K562 (cell line): ENCODE results near the gene HFE. TPM values are rescaled to one million over a fixed set of nuclear protein-coding genes. Genes with fewer than 3 reads are reported as not detected.

Experiments
- ATF6 ChIP-seq: sonication (generic); formaldehyde crosslinking; IDR thresholded peaks from 2 replicates; pipeline ENCODE4 v1.4.0; 2020; ENCODE audit warnings: mild to moderate bottlenecking, missing genetic modification reagents
- ETV5 ChIP-seq: sonication (generic); formaldehyde crosslinking; IDR thresholded peaks from 2 replicates; pipeline ENCODE4 v1.4.0; 2020; ENCODE audit warnings: low read depth, mild to moderate bottlenecking, missing genetic modification reagents
- GMEB1 ChIP-seq: fragments of 250-450 bp; sonication (Bioruptor Pico); IDR thresholded peaks from 2 replicates; pipeline ENCODE4 v1.4.0; 2020; ENCODE audit warnings: mild to moderate bottlenecking
- MAX ChIP-seq: sonication (generic); formaldehyde crosslinking; IDR thresholded peaks from 2 replicates; pipeline ENCODE4 v1.9.0; 2022; ENCODE audit warnings: mild to moderate bottlenecking, missing genetic modification reagents
- MCM7 ChIP-seq, 2 experiments: fragments of 450-650 bp; IDR thresholded peaks; 2 replicates each; pipeline ENCODE4 v1.6.1; 2016 to 2018
- NR4A1 ChIP-seq, 2 experiments: fragments of 250-450 bp in 1 of 2; fragments of 450-650 bp in 1 of 2; sonication (Bioruptor Pico) in 1 of 2; IDR thresholded peaks; 2 replicates each; pipeline versions ENCODE4 v1.4.0 to v1.6.1; 2016 to 2020; ENCODE audit warnings: mild to moderate bottlenecking in 2 of 2, missing compliant biosample characterization in 1 of 2, missing genetic modification characterization in 1 of 2, moderate library complexity in 1 of 2
- PYGO2 ChIP-seq: fragments of 450-650 bp; IDR thresholded peaks from 2 replicates; pipeline ENCODE4 v1.6.1; 2016; ENCODE audit warnings: mild to moderate bottlenecking, missing genetic modification characterization, moderate library complexity, missing compliant biosample characterization
- RBFOX2 ChIP-seq: fragments of 200-400 bp; formaldehyde crosslinking; IDR thresholded peaks from 2 replicates; pipeline ENCODE4 v1.6.1; 2017; ENCODE audit warnings: low read depth, mild to moderate bottlenecking, low read length, moderate library complexity
- SP2 ChIP-seq: IDR thresholded peaks from 2 replicates; pipeline ENCODE4 v1.6.1; 2011; ENCODE audit warnings: mild to moderate bottlenecking, low read depth, low read length, moderate library complexity; ENCODE audit not compliant: poor library complexity, severe bottlenecking; ENCODE audit errors: extremely low read depth
- THRB ChIP-seq: fragments of 450-650 bp; formaldehyde crosslinking; conservative IDR thresholded peaks from 2 replicates; pipeline ENCODE4 v1.4.0; 2022; ENCODE audit warnings: mild to moderate bottlenecking, missing genetic modification characterization
- ZFP30 ChIP-seq: fragments of 250-450 bp; sonication (Bioruptor Pico); IDR thresholded peaks from 2 replicates; pipeline ENCODE4 v1.8.0; 2022; ENCODE audit warnings: moderate library complexity, mild to moderate bottlenecking, inconsistent platforms, borderline replicate concordance
- ZNF121 ChIP-seq: sonication (generic); formaldehyde crosslinking; conservative IDR thresholded peaks from 2 replicates; pipeline ENCODE4 v1.8.0; 2022; ENCODE audit warnings: missing genetic modification reagents
- ZNF592 ChIP-seq: fragments of 450-650 bp; IDR thresholded peaks from 2 replicates; pipeline ENCODE4 v1.6.1; 2017; ENCODE audit warnings: antibody characterized with exemption, mild to moderate bottlenecking
- polyA plus RNA-seq, 8 experiments: library from polyadenylated mRNA; depleted of rRNA in 4 of 8; stranded (reverse) in 5 of 8; unstranded in 3 of 8; fragments of >200 nt; fragmentation: Nextera tagmentation in 2 of 8; fragmentation: Illumina TruSeq in 1 of 8; extraction: Ambion mirVana in 2 of 8; extraction: Trizol in 1 of 8; gene quantifications; 2 replicates each; pipeline versions ENCODE4 v1.2.1 to v1.2.3, GENCODE V29; 2011 to 2014; ENCODE audit warnings: inconsistent platforms in 1 of 8, missing spikeins in 1 of 8
- total RNA-seq, 7 experiments: library from RNA; depleted of rRNA in 6 of 7; stranded (reverse); fragments of >200 nt in 6 of 7; fragmentation: Illumina TruSeq in 2 of 7; extraction: Trizol in 2 of 7; gene quantifications; 2 replicates each; pipeline versions ENCODE4 v1.2.1 to v1.2.3, GENCODE V29; 2011 to 2021; ENCODE audit warnings: low replicate concordance in 1 of 7

Gene HFE
- total and polyA plus RNA-seq, 9 of the 15 experiments (the other 6 are each of a cell fraction or from before 2014, with no cell fraction given): 0.14 to 1.2 (median 0.76) TPM

- peak; percentile 67; the same call in 1 of the 2 replicates for TF ChIP-seq ATF6 (CRISPR knock-in tag)
- no peak for TF ChIP-seq SP2
- TF ChIP-seq ETV5 (CRISPR knock-in tag): peak; percentile 99
- TF ChIP-seq PYGO2 (tag): peak; percentile 57; the same call in 1 of the 2 replicates
- peak; percentile 74 for TF ChIP-seq MAX (CRISPR knock-in tag)
- TF ChIP-seq ZNF121: no peak
- peak; percentile 37 for TF ChIP-seq GMEB1 (CRISPR knock-in tag)
- peak; percentile 80; the same call in 1 of the 2 replicates for TF ChIP-seq THRB (CRISPR knock-in tag)
- no peak; the same call in 1 of the 2 replicates for TF ChIP-seq ZNF592
- TF ChIP-seq NR4A1 (CRISPR knock-in tag; IDR thresholded peaks at IDR 0.05): no peak
- peak; percentile 81 for TF ChIP-seq NR4A1 (tag; IDR thresholded peaks at IDR 0.05)
- peak; percentile 61; the same call in 1 of the 2 replicates for TF ChIP-seq ZFP30 (CRISPR knock-in tag)
- TF ChIP-seq MCM7 (IDR thresholded peaks at IDR 0.05): peak in 1 of 2 experiments; percentile 88; a peak in 1 of 4 replicates
- peak; percentile 95 for TF ChIP-seq RBFOX2
Measured at GRCh38 chr6:26103770-26104456, 16.7 kb downstream of the HFE start (continued).
